Neural progenitor cell (in vitro differentiated cells): ENCODE measurements around the gene BOC. TPM values are rescaled to one million over a fixed set of nuclear protein-coding genes. Genes with fewer than 3 reads are reported as not detected.

Experiments
- DNase-seq: peaks from one replicate; pipeline ENCODE4 v3.0.0-alpha.2; 2016; ENCODE audit warnings: low spot score
- H2AFZ ChIP-seq: fragments of 200-600 bp; sonication (generic); replicated peaks from 2 replicates; pipeline ENCODE4 v1.6.1; 2016; ENCODE audit warnings: antibody characterized with exemption
- H3F3A ChIP-seq: fragments of 200-600 bp; sonication (generic); 2 replicates; pipeline ENCODE4 v1.6.1; 2016; ENCODE audit warnings: antibody characterized with exemption, low read depth
- H3K27ac ChIP-seq: fragments of 200-600 bp; sonication (generic); 2 replicates; pipeline ENCODE4 v1.5.1; 2016; ENCODE audit warnings: mild to moderate bottlenecking
- H3K27me3 ChIP-seq: fragments of 200-600 bp; sonication (generic); 2 replicates; pipeline ENCODE4 v1.6.1; 2016; ENCODE audit warnings: mild to moderate bottlenecking, moderate library complexity
- H3K36me3 ChIP-seq: fragments of 200-600 bp; sonication (generic); 2 replicates; pipeline ENCODE4 v1.5.1; 2016
- H3K4me1 ChIP-seq: fragments of 200-600 bp; sonication (generic); 2 replicates; pipeline ENCODE4 v1.6.1; 2016; ENCODE audit warnings: mixed run types
- H3K4me2 ChIP-seq: fragments of 200-600 bp; sonication (generic); 2 replicates; pipeline ENCODE4 v1.6.1; 2016
- H3K4me3 ChIP-seq: fragments of 200-600 bp; sonication (generic); 2 replicates; pipeline ENCODE4 v1.5.1; 2016
- H3K79me2 ChIP-seq: fragments of 200-600 bp; sonication (generic); 2 replicates; pipeline ENCODE4 v1.6.1; 2016; ENCODE audit warnings: low read depth
- H3K9ac ChIP-seq: fragments of 200-600 bp; sonication (generic); 2 replicates; pipeline ENCODE4 v1.6.1; 2016
- H3K9me3 ChIP-seq: fragments of 200-600 bp; sonication (generic); 2 replicates; pipeline ENCODE4 v1.5.1; 2016; ENCODE audit warnings: low read depth
- H4K20me1 ChIP-seq: fragments of 200-600 bp; sonication (generic); 2 replicates; pipeline ENCODE4 v1.6.1; 2016; ENCODE audit warnings: low read depth
- H3K27ac Mint-ChIP-seq: 3 replicates; pipeline ENCODE4 v1.8.0; 2021; ENCODE audit warnings: mixed read lengths
- H3K27me3 Mint-ChIP-seq: 2 replicates; pipeline ENCODE4 v1.8.0; 2022; ENCODE audit warnings: low read depth, mild to moderate bottlenecking, inconsistent platforms, moderate library complexity, mixed read lengths; ENCODE audit not compliant: insufficient read depth
- H3K36me3 Mint-ChIP-seq: 3 replicates; pipeline ENCODE4 v1.8.0; 2021; ENCODE audit warnings: mixed read lengths
- H3K4me1 Mint-ChIP-seq: 3 replicates; pipeline ENCODE4 v1.8.0; 2021; ENCODE audit warnings: mixed read lengths
- H3K4me3 Mint-ChIP-seq: 3 replicates; pipeline ENCODE4 v1.8.0; 2021; ENCODE audit warnings: mild to moderate bottlenecking, moderate library complexity, mixed read lengths
- H3K9me3 Mint-ChIP-seq: 3 replicates; pipeline ENCODE4 v1.8.0; 2020; ENCODE audit warnings: mixed read lengths
- CTCF ChIP-seq: fragments of 200-600 bp; sonication (generic); IDR thresholded peaks from 2 replicates; pipeline ENCODE4 v1.5.1; 2017; ENCODE audit warnings: antibody characterized with exemption, mild to moderate bottlenecking
- EZH2 ChIP-seq: fragments of 200-600 bp; sonication (generic); IDR thresholded peaks from 2 replicates; pipeline ENCODE4 v1.6.1; 2017; ENCODE audit warnings: antibody characterized with exemption, mild to moderate bottlenecking, moderate library complexity
- EZH2phosphoT487 ChIP-seq: fragments of 200-600 bp; sonication (generic); IDR thresholded peaks from 2 replicates; pipeline ENCODE4 v1.6.1; 2017; ENCODE audit warnings: antibody characterized with exemption
- total RNA-seq: library from RNA; depleted of rRNA; stranded (reverse); fragments of >200 nt; gene quantifications from 2 replicates; pipeline ENCODE4 v1.2.3, GENCODE V29; 2015; ENCODE audit warnings: low replicate concordance

BOC gene
- total RNA-seq, 1 donor from 2014 or later, result 35.2 TPM

- H3K27me3 ChIP-seq, result no peaks in the 10 kb centered on the region
- H3F3A ChIP-seq, result peaks cover 31% of the 10 kb centered on the region
- peaks cover 45% of the 10 kb centered on the region for H3K4me1 ChIP-seq
- Mint-ChIP-seq H3K9me3 (no peaks in the 10 kb centered on the region), H3K36me3 (peaks cover 72% of the 10 kb centered on the region), H3K27me3 (peaks cover 22% of the 10 kb centered on the region), H3K4me1 (peaks cover 82% of the 10 kb centered on the region), H3K27ac (peak overlapping the region; percentile 87), H3K4me3 (no peak overlapping the region)
- H2AFZ ChIP-seq, result no peak overlapping the region
- H4K20me1 ChIP-seq, result peaks cover 20% of the 10 kb centered on the region
- peaks cover 9% of the 10 kb centered on the region for H3K36me3 ChIP-seq
- no peak overlapping the region for H3K4me2 ChIP-seq
- no peak overlapping the region for H3K4me3 ChIP-seq
- no peaks in the 10 kb centered on the region for H3K9me3 ChIP-seq
- H3K27ac ChIP-seq, result no peak overlapping the region
- H3K9ac ChIP-seq, result no peak overlapping the region
- TF ChIP-seq EZH2 (no peak), CTCF (no peak), EZH2phosphoT487 (no peak)
- no peak for DNase-seq
- H3K79me2 ChIP-seq, result no peaks in the 10 kb centered on the region
Measured at GRCh38 chr3:113269661-113270060, 58.3 kb downstream of the BOC start.

- Histone ChIP-seq H4K20me1 (peaks cover 21% of the 10 kb centered on the region), H3K27me3 (no peaks in the 10 kb centered on the region), H3K79me2 (no peaks in the 10 kb centered on the region), H3K4me1 (peaks cover 45% of the 10 kb centered on the region), H3K27ac (no peak overlapping the region), H3K36me3 (peaks cover 9% of the 10 kb centered on the region), H3F3A (peaks cover 31% of the 10 kb centered on the region), H2AFZ (no peak overlapping the region), H3K9ac (no peak overlapping the region), H3K4me3 (no peak overlapping the region), H3K4me2 (no peak overlapping the region), H3K9me3 (no peaks in the 10 kb centered on the region)
- DNase-seq, result no peak
- Mint-ChIP-seq H3K4me3 (no peak overlapping the region), H3K4me1 (peaks cover 82% of the 10 kb centered on the region), H3K27me3 (peaks cover 22% of the 10 kb centered on the region), H3K36me3 (peaks cover 75% of the 10 kb centered on the region), H3K9me3 (no peaks in the 10 kb centered on the region), H3K27ac (peak overlapping the region; percentile 87)
- TF ChIP-seq EZH2, result no peak
- TF ChIP-seq CTCF, result no peak
- TF ChIP-seq EZH2phosphoT487, result no peak
Measured at GRCh38 chr3:113270068-113270467, 58.7 kb downstream of the BOC start.

GRCh38 chr3:113270786-113271185 is 59.4 kb downstream of the BOC start:
- Mint-ChIP-seq H3K9me3 (no peaks in the 10 kb centered on the region), H3K4me1 (peaks cover 82% of the 10 kb centered on the region), H3K27ac (no peak overlapping the region), H3K36me3 (peaks cover 74% of the 10 kb centered on the region), H3K27me3 (peaks cover 23% of the 10 kb centered on the region), H3K4me3 (no peak overlapping the region)
- Histone ChIP-seq H3K9me3 (no peaks in the 10 kb centered on the region), H3K36me3 (peaks cover 9% of the 10 kb centered on the region), H3K27me3 (no peaks in the 10 kb centered on the region), H3K4me3 (no peak overlapping the region), H3K4me1 (peaks cover 44% of the 10 kb centered on the region), H4K20me1 (peaks cover 17% of the 10 kb centered on the region), H3K27ac (no peak overlapping the region), H2AFZ (no peak overlapping the region), H3K79me2 (no peaks in the 10 kb centered on the region), H3F3A (peaks cover 31% of the 10 kb centered on the region), H3K4me2 (no peak overlapping the region), H3K9ac (no peak overlapping the region)
- TF ChIP-seq EZH2phosphoT487, result no peak
- TF ChIP-seq CTCF, result no peak
- no peak for TF ChIP-seq EZH2
- DNase-seq, result no peak
